AG04450 (cell line): ENCODE measurements around the gene EML1. TPM values are rescaled to one million over a fixed set of nuclear protein-coding genes. Genes with fewer than 3 reads are reported as not detected.

Source experiments
- CTCF ChIA-PET: fragments of 300-600, 350-600 bp; formaldehyde crosslinking; extraction: SDS; loops from one replicate; lab custom pipeline; 2022; ENCODE audit warnings: antibody characterized with exemption, inconsistent platforms; lab: Charles Lee
- POLR2A ChIA-PET: fragments of 350-600 bp; formaldehyde crosslinking; extraction: SDS; loops from one replicate; lab custom pipeline; 2021; ENCODE audit warnings: antibody characterized with exemption, inconsistent platforms; lab: Yijun Ruan, JAX
- DNase-seq: peaks from one replicate; pipeline ENCODE4 v3.0.0-alpha.2; 2011; ENCODE audit warnings: low read depth, low spot score
- H3K27ac ChIP-seq: one replicate; pipeline ENCODE4 v1.5.1; 2012; ENCODE audit warnings: low read depth, low read length, control low read depth
- H3K27me3 ChIP-seq: one replicate; pipeline ENCODE4 v1.6.0; 2012; ENCODE audit warnings: low read length; ENCODE audit not compliant: control insufficient read depth, insufficient read depth
- H3K4me3 ChIP-seq: 2 replicates; pipeline ENCODE4 v1.5.1; 2011; ENCODE audit warnings: mild to moderate bottlenecking, low read depth, low read length, control low read depth
- H3K9me3 ChIP-seq: 2 replicates; pipeline ENCODE4 v1.5.1; 2012; ENCODE audit warnings: low read length; ENCODE audit not compliant: control insufficient read depth, insufficient read depth
- CTCF ChIP-seq: IDR thresholded peaks from 2 replicates; pipeline ENCODE4 v1.5.1; 2011; ENCODE audit warnings: low read depth, low read length, control low read depth, inconsistent platforms
- polyA plus RNA-seq: library from polyadenylated mRNA; depleted of rRNA; stranded (reverse); fragments of >200 nt; gene quantifications from 2 replicates; pipeline ENCODE4 v1.2.3, GENCODE V29; 2011

The EML1 gene
- polyA plus RNA-seq, 1 experiment, result 37.7 TPM

- CTCF ChIA-PET, result no interaction called here
- Histone ChIP-seq H3K4me3 (no peak overlapping the region), H3K9me3 (no peaks in the 10 kb centered on the region), H3K27me3 (peaks cover 3% of the 10 kb centered on the region), H3K27ac (no peak overlapping the region)
- POLR2A ChIA-PET, result interaction anchor here (0.5 kb wide), 1 partner anchor 453 kb away, joined by 4 read pairs; no protein-coding TSS in a partner anchor
- DNase-seq, result no peak
- TF ChIP-seq CTCF, result no peak
Measured at GRCh38 chr14:99819514-99819913, 26.3 kb downstream of the EML1 start.

- TF ChIP-seq CTCF, result no peak
- Histone ChIP-seq H3K4me3 (no peak overlapping the region), H3K9me3 (no peaks in the 10 kb centered on the region), H3K27me3 (peaks cover 3% of the 10 kb centered on the region), H3K27ac (no peak overlapping the region)
- POLR2A ChIA-PET, result interaction anchor here (0.7 kb wide), 1 partner anchor 58 kb away, joined by 3 read pairs; no protein-coding TSS in a partner anchor
- CTCF ChIA-PET, result interaction anchor here (0.7 kb wide), 1 partner anchor 9 kb away, joined by 3 read pairs; no protein-coding TSS in a partner anchor
- DNase-seq, result no peak
Measured at GRCh38 chr14:99820702-99821331, 27.6 kb downstream of the EML1 start.

- POLR2A ChIA-PET, result interaction anchor here (0.7 kb wide), 1 partner anchor 57 kb away, joined by 3 read pairs; no protein-coding TSS in a partner anchor
- TF ChIP-seq CTCF, result no peak
Measured at GRCh38 chr14:99821519-99822508, 28.6 kb downstream of the EML1 start.

GRCh38 chr14:99822800-99823455, 29.7 kb downstream of the EML1 start:
- no peak overlapping the region for H3K4me3 ChIP-seq
- H3K27ac ChIP-seq, result no peak overlapping the region
- TF ChIP-seq CTCF, result no peak
- H3K27me3 ChIP-seq, result peaks cover 3% of the 10 kb centered on the region
- no peak for DNase-seq
- ChIA-PET POLR2A (no interaction called here), CTCF (interaction anchor here (0.8 to 1.2 kb wide), 2 partner anchors 15 to 30 kb away, joined by 3 read pairs; partner anchors contain the start of gene EML1)
- no peaks in the 10 kb centered on the region for H3K9me3 ChIP-seq

More at GRCh38 chr14:99821519-99822508, 28.6 kb downstream of the EML1 start:
- no peak overlapping the region for H3K4me3 ChIP-seq
- CTCF ChIA-PET, result interaction anchor here (0.7 to 1.2 kb wide), 3 partner anchors 17 to 64 kb away, joined by 3 read pairs; partner anchors contain the start of gene EML1
- no peak overlapping the region for H3K27ac ChIP-seq
- H3K27me3 ChIP-seq, result peaks cover 3% of the 10 kb centered on the region
- DNase-seq, result peak; percentile 55
- H3K9me3 ChIP-seq, result no peaks in the 10 kb centered on the region
